ENCODE results near the gene SLC39A11.
"Not testable (repeated sequence)": the region's sequence is repeated elsewhere in the genome, so short reads cannot be mapped to it uniquely, and the experiment has no call there.

The SLC39A11 gene

GRCh38 chr17:73107191-73107590 is 14.7 kb upstream of the SLC39A11 start:
- DNase-seq, result no peak

GRCh38 chr17:73105431-73105830 is 12.9 kb upstream of the SLC39A11 start:
- no peak for DNase-seq

DNA sequence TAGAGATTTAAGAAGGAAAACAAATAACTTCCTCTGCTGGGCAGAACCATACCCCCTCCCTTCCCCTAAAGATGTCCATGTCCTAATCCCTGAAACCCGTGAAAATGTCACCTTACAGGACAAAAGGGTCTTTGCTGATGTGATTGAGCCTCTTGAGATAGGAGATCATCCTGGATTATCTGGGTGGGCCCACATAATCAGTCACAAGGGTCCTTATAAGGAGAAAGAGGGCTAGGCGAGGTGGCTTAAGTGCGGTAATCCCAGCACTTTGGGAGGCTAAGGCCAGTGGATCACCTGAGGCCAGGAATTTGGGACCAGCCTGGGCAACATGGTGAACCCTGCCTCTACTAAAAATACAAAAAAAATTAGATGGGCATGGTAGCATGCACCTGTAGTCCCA is 12.0 kb upstream of the SLC39A11 start:
- no peak for DNase-seq

- no peak for DNase-seq
Observed at GRCh38 chr17:73103641-73104335, 11.3 kb upstream of the SLC39A11 start.

DNA sequence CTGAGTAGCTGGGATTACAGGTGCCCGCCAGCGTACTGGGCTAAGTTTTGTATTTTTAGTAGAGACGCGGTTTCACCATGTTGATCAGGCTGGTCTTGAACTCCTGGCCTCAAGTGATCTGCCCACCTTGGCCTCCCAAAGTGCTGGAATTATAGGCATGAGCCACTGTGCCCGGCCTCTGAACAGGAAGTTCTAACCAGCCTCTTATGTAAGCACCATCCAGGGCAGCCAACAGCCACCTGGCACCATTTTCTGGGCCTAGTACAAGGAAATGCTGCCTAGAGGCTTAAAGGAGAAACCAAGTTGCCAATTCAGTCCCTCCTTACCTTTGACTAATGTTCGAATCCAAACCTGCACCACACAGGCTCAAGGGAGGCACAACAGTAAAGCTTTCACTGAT is 8.5 kb upstream of the SLC39A11 start:
- DNase-seq, result no peak

DNA sequence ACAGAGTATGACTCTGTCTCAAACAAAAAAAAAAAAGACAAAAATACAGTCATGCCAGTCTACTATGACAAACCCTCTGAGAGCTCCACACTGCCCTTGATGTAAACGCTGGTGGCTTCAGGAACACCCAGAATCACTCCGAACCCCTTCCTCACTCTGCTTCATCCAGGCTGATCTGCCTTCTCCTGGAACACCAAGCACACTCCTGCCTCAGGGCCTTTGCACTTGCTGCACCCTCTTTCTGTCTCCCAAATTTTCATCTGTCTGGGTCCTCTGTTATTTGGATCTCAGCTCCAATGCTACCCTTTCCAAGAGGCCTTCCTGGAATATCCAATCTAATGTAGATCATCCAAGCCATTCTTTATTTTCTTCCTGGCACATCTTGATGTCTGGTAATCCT is 7.9 kb upstream of the SLC39A11 start:
- DNase-seq, result no peak

- DNase-seq, result no peak
Observed at GRCh38 chr17:73099511-73099910, 7.0 kb upstream of the SLC39A11 start.

- no peak for DNase-seq
Observed at GRCh38 chr17:73098919-73099318, 6.4 kb upstream of the SLC39A11 start.

DNA sequence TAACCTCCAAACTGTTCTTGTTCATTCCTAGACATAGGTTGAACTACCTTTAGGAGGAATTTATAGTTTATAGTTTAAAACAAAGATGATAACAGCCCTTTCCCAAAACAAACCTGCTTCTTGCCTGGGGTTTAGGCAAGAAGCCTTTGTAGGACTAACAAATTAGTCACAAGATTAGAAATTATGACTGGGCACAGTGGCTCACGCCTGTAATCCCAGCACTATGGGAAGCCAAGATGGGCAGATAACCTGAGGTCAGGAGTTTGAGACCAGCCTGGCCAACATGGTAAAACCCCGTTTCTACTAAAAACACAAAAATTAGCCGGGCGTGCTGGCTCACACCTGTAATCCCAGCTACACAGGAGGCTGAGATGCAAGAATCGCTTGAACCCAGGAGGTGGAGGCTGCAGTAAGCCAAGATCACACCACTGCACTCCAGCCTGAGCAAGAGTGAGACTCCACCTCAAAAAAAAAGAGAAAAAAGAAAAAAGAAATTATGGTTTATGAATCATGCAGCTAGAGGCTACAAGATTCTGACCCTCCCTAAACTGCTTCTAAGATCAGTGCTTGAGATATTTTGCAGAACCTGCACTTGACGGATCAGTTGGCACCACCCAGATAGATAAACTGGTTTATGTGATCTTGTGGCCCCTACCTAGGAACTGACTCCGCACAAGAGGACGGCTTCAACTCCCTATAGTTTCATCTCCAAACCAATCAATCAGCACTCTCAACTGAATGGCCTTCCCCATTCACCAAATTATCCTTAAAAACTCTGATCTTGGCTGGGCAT is 5.7 kb upstream of the SLC39A11 start:
- not testable (repeated sequence) for DNase-seq

- DNase-seq, result no peak
Observed at GRCh38 chr17:73096866-73097265, 4.4 kb upstream of the SLC39A11 start.

GRCh38 chr17:73096211-73096610 is 3.7 kb upstream of the SLC39A11 start:
- no peak for DNase-seq

DNA sequence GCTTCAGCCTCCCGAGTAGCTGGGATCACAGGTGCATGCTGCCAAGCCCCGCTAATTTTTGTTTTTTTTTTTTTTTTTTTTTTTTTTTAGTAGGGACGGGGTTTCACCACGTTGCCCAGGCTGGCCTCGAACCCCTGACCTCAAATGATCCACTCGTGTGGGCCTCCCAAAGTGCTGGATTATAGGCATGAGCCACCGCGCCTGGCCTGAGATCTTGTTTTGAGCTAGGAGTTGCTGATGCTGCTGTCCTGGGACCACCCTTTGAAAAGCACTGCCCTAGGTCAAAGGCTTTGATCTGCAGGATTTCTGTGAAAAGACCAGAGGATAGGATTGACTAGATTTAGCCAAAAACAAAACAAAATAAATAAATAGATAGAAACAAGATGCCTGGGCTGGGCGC is 798 bp upstream of the SLC39A11 start:
- no peak for DNase-seq

GRCh38 chr17:73091770-73092522 is 542 bp downstream of the SLC39A11 start:
- no peak for DNase-seq

- no peak for DNase-seq
Observed at GRCh38 chr17:73091410-73091769, 1.1 kb downstream of the SLC39A11 start.

GRCh38 chr17:73090396-73091202 is 1.9 kb downstream of the SLC39A11 start:
- no peak for DNase-seq

- DNase-seq, result no peak
Observed at GRCh38 chr17:73089322-73090317, 2.9 kb downstream of the SLC39A11 start.

DNA sequence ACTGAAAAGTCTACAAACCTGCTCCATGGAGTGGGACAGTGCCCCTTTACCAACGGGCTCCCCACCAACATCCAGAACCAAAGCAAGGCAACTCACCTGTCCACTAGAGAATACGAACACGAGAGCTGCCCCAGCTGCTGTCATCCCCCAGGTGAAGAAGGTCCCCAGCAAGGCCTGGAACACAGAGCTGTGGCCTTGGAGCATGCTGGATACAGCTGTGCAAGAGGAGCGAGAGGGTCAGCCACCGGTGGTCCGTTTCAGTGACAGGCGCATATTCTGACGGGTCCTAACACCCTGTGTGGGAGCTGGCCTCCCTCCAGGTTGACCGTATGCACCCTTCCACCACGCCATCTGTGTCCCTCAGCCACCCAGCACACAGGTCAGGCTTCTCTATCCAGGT is 3.9 kb downstream of the SLC39A11 start:
- DNase-seq, result no peak

DNA sequence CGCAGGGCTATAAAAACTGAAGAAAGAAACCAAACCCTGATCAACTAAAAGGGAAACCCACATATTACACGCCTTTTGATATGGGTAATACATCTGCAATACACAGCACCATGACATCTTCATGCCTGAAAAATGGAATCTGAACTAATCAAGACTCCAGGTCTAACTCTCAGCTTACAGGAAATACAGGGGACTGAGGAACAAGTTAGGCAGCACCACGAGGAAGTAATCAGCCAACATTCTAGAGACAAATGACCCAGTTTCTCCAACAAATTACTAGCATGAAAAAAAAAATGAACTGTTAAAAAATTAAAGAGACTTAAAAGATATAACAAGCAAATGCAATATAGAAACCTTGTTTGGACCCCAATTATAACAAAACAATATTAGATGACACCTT is 9.1 kb downstream of the SLC39A11 start:
- DNase-seq, result no peak

DNA sequence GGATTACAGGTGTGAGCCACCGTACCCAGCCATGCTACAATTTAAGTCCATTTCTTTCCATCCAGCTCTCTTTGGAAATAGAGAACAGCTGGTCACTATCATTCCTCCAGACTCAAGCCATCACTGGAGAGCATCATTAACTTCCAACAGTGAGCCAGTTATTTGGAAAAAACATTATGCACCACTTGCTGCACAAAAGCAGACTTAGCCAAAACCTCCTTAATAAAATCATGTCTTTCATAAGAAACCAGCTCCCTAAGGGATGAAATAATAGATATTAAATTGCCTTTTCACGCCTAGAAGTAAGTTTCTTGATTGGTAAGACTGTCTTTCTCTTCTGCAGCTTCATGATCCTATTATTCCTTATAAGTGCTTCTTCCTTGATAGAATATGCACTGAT is 17.9 kb downstream of the SLC39A11 start:
- no peak for DNase-seq

DNA sequence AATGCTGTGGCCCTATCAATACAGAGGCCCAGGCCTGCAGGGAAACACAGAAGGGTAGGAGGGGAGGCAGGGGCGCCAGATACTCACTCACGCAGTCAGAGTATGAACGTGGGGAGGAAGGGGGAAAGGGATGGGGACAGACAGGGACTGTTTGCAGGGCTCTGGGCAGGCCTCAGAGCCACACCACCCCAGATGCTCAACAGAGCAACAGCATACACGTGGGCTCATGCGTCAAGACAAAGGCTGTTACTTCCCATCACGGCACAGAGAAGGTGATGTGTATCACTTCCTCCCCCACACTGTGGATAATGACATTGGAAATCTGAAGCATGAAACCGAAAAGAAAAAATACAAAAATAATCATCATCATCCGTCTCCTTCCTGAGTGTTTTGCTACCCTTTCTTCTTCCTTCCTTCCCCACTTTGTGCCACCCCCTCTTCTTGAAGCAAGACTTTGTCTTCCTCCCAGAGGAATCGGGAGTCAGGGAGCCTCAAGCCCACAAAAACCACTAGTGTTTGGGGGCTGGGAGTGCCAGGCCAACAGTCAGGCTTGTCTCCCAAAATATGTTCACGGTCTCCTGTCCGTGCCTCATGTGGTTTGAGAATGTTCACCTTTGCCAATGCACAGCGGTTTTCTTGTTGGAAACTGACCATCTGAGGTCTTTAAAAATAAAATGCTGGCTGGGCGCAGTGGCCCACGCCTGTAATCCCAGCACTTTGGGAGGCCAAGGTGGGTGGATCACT is 20.1 kb downstream of the SLC39A11 start:
- peak; percentile 65 for DNase-seq

Data from left hindlimb (tissue), 1 donor.